Measurements from ENCODE around the gene GRID1. TPM values are rescaled to one million over a fixed set of nuclear protein-coding genes. Genes with fewer than 3 reads are reported as not detected.

Gene GRID1
- total RNA-seq, 1 experiment from 2014 or later, result not detected

GRCh38 chr10:86316990-86317389 is 49.6 kb downstream of the GRID1 start:
- no peaks in the 10 kb centered on the region for H4K20me1 ChIP-seq (ENCODE audit: insufficient read depth)
- BruUV-seq (replicated peaks), result no TSS peak
- H3F3A ChIP-seq (ENCODE audit: insufficient read depth, low read depth), result no peaks in the 10 kb centered on the region
- POLR2A ChIA-PET (ENCODE audit: unreplicated experiment), result no interaction called here
- no peaks in the 10 kb centered on the region for H3K4me1 ChIP-seq (replicated peaks; ENCODE audit: insufficient read depth)
- H2AFZ ChIP-seq, result no peak overlapping the region
- CTCF ChIA-PET, result no interaction called here
- H3K27ac ChIP-seq, result no peak overlapping the region
- no peaks in the 10 kb centered on the region for H3K36me3 ChIP-seq (ENCODE audit: low read depth)
- H3K9me3 ChIP-seq (ENCODE audit: insufficient read depth, low read depth), result no peaks in the 10 kb centered on the region
- intact Hi-C loops (cut with micrococcal nuclease; ENCODE audit: unreplicated experiment), result no loop called here
- no peak overlapping the region for H3K4me3 ChIP-seq
- no peaks in the 10 kb centered on the region for H3K9me2 ChIP-seq (ENCODE audit: insufficient read depth)
- peaks cover 11% of the 10 kb centered on the region for H3K27me3 ChIP-seq (ENCODE audit: insufficient read depth, low read depth)
- H3K4me2 ChIP-seq, result no peak overlapping the region
- DNase-seq, result no peak
- TF ChIP-seq EZH2 (IDR thresholded peaks at IDR 0.05; ENCODE audit: low read depth), result no peak
- TF ChIP-seq, protein P1, sequence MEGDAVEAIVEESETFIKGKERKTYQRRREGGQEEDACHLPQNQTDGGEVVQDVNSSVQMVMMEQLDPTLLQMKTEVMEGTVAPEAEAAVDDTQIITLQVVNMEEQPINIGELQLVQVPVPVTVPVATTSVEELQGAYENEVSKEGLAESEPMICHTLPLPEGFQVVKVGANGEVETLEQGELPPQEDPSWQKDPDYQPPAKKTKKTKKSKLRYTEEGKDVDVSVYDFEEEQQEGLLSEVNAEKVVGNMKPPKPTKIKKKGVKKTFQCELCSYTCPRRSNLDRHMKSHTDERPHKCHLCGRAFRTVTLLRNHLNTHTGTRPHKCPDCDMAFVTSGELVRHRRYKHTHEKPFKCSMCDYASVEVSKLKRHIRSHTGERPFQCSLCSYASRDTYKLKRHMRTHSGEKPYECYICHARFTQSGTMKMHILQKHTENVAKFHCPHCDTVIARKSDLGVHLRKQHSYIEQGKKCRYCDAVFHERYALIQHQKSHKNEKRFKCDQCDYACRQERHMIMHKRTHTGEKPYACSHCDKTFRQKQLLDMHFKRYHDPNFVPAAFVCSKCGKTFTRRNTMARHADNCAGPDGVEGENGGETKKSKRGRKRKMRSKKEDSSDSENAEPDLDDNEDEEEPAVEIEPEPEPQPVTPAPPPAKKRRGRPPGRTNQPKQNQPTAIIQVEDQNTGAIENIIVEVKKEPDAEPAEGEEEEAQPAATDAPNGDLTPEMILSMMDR (conservative IDR thresholded peaks at IDR 0.05), result no peak
- no peaks in the 10 kb centered on the region for H3K79me2 ChIP-seq (ENCODE audit: low read depth)

DNA sequence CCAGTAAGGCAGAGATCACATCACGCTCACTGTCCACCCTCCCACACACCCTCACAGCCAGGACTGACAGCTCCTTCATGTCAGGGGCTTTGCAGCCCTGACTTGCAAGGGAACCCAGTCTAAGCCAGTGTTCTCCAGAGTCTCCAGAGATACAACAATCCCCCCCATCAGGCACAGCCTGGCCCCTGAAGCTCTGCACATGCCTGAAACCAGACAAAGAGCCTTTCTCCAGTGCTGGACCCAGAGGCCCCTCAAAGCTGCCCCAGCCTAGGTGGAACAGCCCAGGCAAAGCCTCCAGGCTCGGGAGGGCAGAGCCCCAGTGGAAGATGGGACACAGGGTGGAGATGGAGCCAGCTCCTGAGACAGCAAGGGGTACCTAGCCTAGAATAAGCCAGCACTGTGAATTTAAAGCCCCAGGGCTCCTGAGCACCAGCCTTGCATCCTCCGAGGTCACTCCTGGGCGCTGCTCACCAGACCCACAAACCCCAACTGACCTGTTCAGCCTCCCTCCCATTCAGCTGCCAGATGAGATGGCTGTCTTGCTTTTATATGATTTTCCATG is 50.2 kb downstream of the GRID1 start:
- H3K27ac ChIP-seq, result no peak overlapping the region
- H3K9me2 ChIP-seq (ENCODE audit: insufficient read depth), result no peaks in the 10 kb centered on the region
- H3K27me3 ChIP-seq (ENCODE audit: insufficient read depth, low read depth), result peaks cover 5% of the 10 kb centered on the region; the same call in 1 of the 2 replicates
- H3K36me3 ChIP-seq (ENCODE audit: low read depth), result no peaks in the 10 kb centered on the region
- no TSS peak for BruUV-seq (replicated peaks)
- H2AFZ ChIP-seq, result no peak overlapping the region
- intact Hi-C loops (cut with micrococcal nuclease; ENCODE audit: unreplicated experiment), result no loop called here
- no peaks in the 10 kb centered on the region for H3K9me3 ChIP-seq (ENCODE audit: insufficient read depth, low read depth)
- H3K4me3 ChIP-seq, result no peak overlapping the region
- DNase-seq, result no peak
- ChIA-PET CTCF (no interaction called here), POLR2A (ENCODE audit: unreplicated experiment) (no interaction called here)
- TF ChIP-seq, protein P1 (conservative IDR thresholded peaks at IDR 0.05), result no peak
- no peak for TF ChIP-seq EZH2 (IDR thresholded peaks at IDR 0.05; ENCODE audit: low read depth)
- H3K79me2 ChIP-seq (ENCODE audit: low read depth), result no peaks in the 10 kb centered on the region
- H3K4me2 ChIP-seq, result no peak overlapping the region
- H3K4me1 ChIP-seq (replicated peaks; ENCODE audit: insufficient read depth), result no peaks in the 10 kb centered on the region
- H4K20me1 ChIP-seq (ENCODE audit: insufficient read depth), result no peaks in the 10 kb centered on the region
- no peaks in the 10 kb centered on the region for H3F3A ChIP-seq (ENCODE audit: insufficient read depth, low read depth)

- H3K4me2 ChIP-seq, result no peak overlapping the region
- no peak overlapping the region for H3K4me3 ChIP-seq
- H3K4me1 ChIP-seq (replicated peaks; ENCODE audit: insufficient read depth), result no peaks in the 10 kb centered on the region
- no peaks in the 10 kb centered on the region for H3K36me3 ChIP-seq (ENCODE audit: low read depth)
- TF ChIP-seq EZH2 (IDR thresholded peaks at IDR 0.05; ENCODE audit: low read depth), result no peak
- TF ChIP-seq, protein P1 (conservative IDR thresholded peaks at IDR 0.05), result no peak
- ChIA-PET POLR2A (ENCODE audit: unreplicated experiment) (no interaction called here), CTCF (no interaction called here)
- H2AFZ ChIP-seq, result no peak overlapping the region
- BruUV-seq (replicated peaks), result no TSS peak
- no peak for DNase-seq
- H3K27me3 ChIP-seq (ENCODE audit: insufficient read depth, low read depth), result 0 out of 2 replicates have a peak, but pooled peaks cover 3% of the 10 kb centered on the region
- no peaks in the 10 kb centered on the region for H4K20me1 ChIP-seq (ENCODE audit: insufficient read depth)
- intact Hi-C loops (cut with micrococcal nuclease; ENCODE audit: unreplicated experiment), result no loop called here
- no peak overlapping the region for H3K27ac ChIP-seq
- H3K9me2 ChIP-seq (ENCODE audit: insufficient read depth), result no peaks in the 10 kb centered on the region
- no peaks in the 10 kb centered on the region for H3K9me3 ChIP-seq (ENCODE audit: insufficient read depth, low read depth)
- H3F3A ChIP-seq (ENCODE audit: insufficient read depth, low read depth), result no peaks in the 10 kb centered on the region
- H3K79me2 ChIP-seq (ENCODE audit: low read depth), result no peaks in the 10 kb centered on the region
Observed at GRCh38 chr10:86315549-86315942, 51.0 kb downstream of the GRID1 start.
